GM23248 (cell line): ENCODE results near the gene CA5B.

ENCODE experiments used
- EZH2 ChIP-seq: fragments of 200-600 bp; sonication (generic); IDR thresholded peaks from 2 replicates; pipeline ENCODE4 v1.6.1; 2018; ENCODE audit warnings: antibody characterized with exemption, mild to moderate bottlenecking; ENCODE audit not compliant: insufficient read depth, poor library complexity, severe bottlenecking
- EZH2phosphoT487 ChIP-seq: fragments of 200-600 bp; sonication (generic); IDR thresholded peaks from 2 replicates; pipeline ENCODE4 v1.6.1; 2018; ENCODE audit warnings: antibody characterized with exemption, moderate library complexity, mild to moderate bottlenecking, low read depth; ENCODE audit not compliant: insufficient read depth

DNA sequence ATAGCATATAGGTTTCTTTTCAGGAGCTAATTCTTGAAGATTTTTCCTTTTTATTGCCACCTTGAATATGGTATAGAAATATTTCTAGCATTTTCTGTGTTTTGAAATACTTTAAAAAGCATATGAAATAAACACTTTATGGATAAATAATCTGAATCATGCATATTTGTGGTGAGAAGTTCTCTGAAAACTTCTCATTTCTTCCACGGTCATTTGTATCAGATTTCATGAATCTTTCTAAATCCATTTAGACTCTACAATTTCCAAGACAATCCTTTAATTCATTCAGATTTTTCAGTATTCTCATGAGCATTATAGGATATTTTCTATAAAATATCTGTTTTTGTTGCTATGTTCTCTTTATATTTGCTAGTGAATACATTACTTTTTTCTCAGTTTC lies 16.2 kb upstream of the CA5B start:
- TF ChIP-seq EZH2phosphoT487 (no peak), EZH2 (no peak)
